ENCODE results near the gene UCP3. TPM values are rescaled to one million over a fixed set of nuclear protein-coding genes. Genes with fewer than 3 reads are reported as not detected.

Gene UCP3
- total RNA-seq, 1 donor from 2014 or later, result not detected

DNA sequence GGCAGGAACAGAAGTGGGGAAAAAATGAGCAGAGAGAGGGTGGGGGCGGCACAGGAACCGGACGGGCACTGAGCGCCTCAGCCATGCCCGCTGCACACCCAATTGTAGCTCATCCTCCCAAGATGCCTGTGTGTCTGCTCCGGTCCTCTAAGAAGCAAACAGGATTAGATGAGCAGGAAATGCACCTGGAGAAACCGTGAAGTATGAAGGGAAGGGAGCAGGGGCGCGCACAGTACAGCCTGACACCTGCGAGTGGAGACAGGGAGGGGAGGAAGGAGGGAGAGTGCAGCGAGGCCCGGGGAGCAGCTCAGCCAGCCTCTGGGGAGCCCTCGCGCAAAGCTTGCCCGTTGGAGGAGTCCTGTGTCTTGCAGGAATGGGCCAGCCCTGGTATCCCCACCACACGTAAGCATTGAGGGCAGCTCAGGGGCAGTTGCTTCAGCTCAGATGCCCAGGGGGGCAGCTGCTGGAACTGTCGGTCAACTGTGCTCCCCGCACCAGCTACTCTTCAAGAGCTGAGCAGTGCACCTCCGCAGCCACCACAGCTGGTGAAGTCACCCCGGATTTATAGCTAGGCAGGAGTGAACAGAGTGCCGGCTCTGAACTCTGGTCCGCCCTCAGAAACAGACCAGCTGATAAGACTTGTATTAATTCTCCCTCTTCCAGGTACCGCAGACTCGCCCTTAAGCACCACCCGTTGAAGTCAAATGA lies 51.1 kb downstream of the UCP3 start:
- Histone ChIP-seq H3K4me3 (no peak overlapping the region), H3K27ac (no peak overlapping the region), H3K36me3 (no peaks in the 10 kb centered on the region), H3K9me3 (no peaks in the 10 kb centered on the region), H3K27me3 (no peaks in the 10 kb centered on the region), H3K4me1 (no peaks in the 10 kb centered on the region)
- peak in 1 of 2 donors; percentile 54 for DNase-seq (ENCODE audit: low spot score in 2 of 2)
- no peak for TF ChIP-seq CTCF (IDR thresholded peaks at IDR 0.05)
- intact Hi-C loops (cut with DNase I), result no loop called here

DNA sequence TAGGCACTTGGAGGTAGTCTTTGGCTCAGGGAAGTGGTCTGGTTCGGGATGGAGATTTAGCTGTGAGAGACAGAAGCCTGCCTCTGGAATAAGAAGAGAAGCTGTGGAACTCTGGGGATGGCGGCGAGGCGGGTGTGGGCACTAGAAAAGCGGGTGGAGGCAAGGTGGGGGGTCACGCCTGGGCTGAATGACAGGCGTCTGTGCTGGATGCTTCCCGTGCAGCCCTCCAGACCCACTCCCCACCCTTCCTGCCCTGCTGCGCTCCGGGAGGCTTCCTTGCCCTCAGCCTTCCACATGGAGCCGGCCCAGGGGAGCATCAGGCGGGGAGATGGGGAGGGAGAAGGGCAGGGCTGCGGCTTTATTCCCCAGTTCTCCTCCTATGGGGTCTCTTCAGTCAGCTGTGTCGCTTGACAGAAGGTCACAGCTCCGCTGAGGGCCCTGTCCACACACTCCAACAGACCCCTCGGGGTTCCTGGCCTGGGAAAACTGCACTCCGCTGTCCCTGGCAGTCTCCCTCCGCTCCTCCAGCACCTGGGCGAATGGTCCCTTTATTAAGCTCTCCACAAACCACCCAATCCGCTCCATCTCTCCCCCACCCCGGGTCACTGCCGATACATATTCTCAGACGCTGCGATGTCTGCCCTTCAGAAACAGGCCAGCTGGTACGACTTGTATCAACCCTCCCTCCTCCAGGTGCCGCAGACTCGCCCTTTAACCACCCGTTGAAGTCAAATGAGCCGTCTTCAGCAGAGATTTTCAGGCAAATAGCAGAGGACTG lies 51.8 kb downstream of the UCP3 start:
- peak in 1 of 2 donors; percentile 58 for DNase-seq (ENCODE audit: low spot score in 2 of 2)
- Histone ChIP-seq H3K4me1 (no peaks in the 10 kb centered on the region), H3K4me3 (no peak overlapping the region), H3K27me3 (no peaks in the 10 kb centered on the region), H3K27ac (no peak overlapping the region), H3K36me3 (no peaks in the 10 kb centered on the region), H3K9me3 (no peaks in the 10 kb centered on the region)
- intact Hi-C loops (cut with DNase I), result no loop called here
- TF ChIP-seq CTCF (IDR thresholded peaks at IDR 0.05), result no peak

- no peak for TF ChIP-seq CTCF (IDR thresholded peaks at IDR 0.05)
- Histone ChIP-seq H3K4me3 (no peak overlapping the region), H3K36me3 (no peaks in the 10 kb centered on the region), H3K27me3 (no peaks in the 10 kb centered on the region), H3K27ac (no peak overlapping the region), H3K4me1 (no peaks in the 10 kb centered on the region), H3K9me3 (no peaks in the 10 kb centered on the region)
- intact Hi-C loops (cut with DNase I), result no loop called here
- no peak for DNase-seq (ENCODE audit: low spot score in 2 of 2)
These were observed 57.1 kb downstream of the UCP3 start for GRCh38 chr11:73951797-73952196.

- TF ChIP-seq CTCF (IDR thresholded peaks at IDR 0.05), result no peak
- H3K4me3 ChIP-seq, result no peak within 1 kb of the TSS
- H3K27ac ChIP-seq, result no peak within 1 kb of the TSS
- H3K9me3 ChIP-seq, result no peaks in the 10 kb centered on the region
- intact Hi-C loops (cut with DNase I), result no loop called here
- H3K27me3 ChIP-seq, result no peaks in the 10 kb centered on the region
- no peaks in the 10 kb centered on the region for H3K4me1 ChIP-seq
- no peaks in the 10 kb centered on the region for H3K36me3 ChIP-seq
- peak in 1 of 2 donors; percentile 57 for DNase-seq (ENCODE audit: low spot score in 2 of 2)
These were observed 57.8 kb downstream of the UCP3 start, which contains the start of gene DNAJB13 for GRCh38 chr11:73950869-73951710. TSS of gene DNAJB13 (plus strand) at chr11:73951026. CDS start at chr11:73951070, 44 bp downstream.

Other genes starting within 250 kb of the UCP3 start
- 86.3 TPM for gene RAB6A, start 248.0 kb downstream of the UCP3 start, total RNA-seq
- gene MRPL48, start 221.2 kb downstream of the UCP3 start, total RNA-seq, result not detected
- 92.7 TPM for gene COA4, start 132.2 kb downstream of the UCP3 start, total RNA-seq
- gene PAAF1, start 132.1 kb downstream of the UCP3 start, total RNA-seq, result 36.3 TPM
- gene DNAJB13, start 58.1 kb downstream of the UCP3 start, total RNA-seq, result not detected
- 2.7 TPM for gene UCP2, start 26.2 kb downstream of the UCP3 start, total RNA-seq
- 11.4 TPM for gene C2CD3, start 161.9 kb upstream of the UCP3 start, total RNA-seq
- gene PPME1, start 162.2 kb upstream of the UCP3 start, total RNA-seq, result 29.7 TPM

All from ascending aorta (tissue), 2 donors.